ELF-1 (cell line): Measurements from ENCODE around the gene JSRP1.
A peak's percentile ranks its signal among the peaks of the same experiment; 100 is the strongest.

Experiments
- DNase-seq: peaks from one replicate; pipeline ENCODE4 v3.0.0-alpha.2; 2016; ENCODE audit warnings: low read depth, low spot score

Gene JSRP1, protein sequence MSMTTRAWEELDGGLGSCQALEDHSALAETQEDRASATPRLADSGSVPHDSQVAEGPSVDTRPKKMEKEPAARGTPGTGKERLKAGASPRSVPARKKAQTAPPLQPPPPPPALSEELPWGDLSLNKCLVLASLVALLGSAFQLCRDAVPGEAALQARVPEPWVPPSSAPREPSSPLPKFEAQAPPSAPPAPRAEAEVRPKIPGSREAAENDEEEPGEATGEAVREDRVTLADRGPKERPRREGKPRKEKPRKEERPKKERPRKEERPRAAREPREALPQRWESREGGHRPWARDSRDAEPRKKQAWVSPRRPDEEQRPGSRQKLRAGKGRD

GRCh38 chr19:2255982-2256685 is at the start of gene JSRP1:
Gene JSRP1, minus strand, starts transcription at chr19:2256417. Its CDS starts 1,103 bp downstream, at chr19:2255314.
- DNase-seq, result no peak

- DNase-seq, result no peak
Measured at GRCh38 chr19:2305452-2306280, 49.4 kb upstream of the JSRP1 start.

DNA sequence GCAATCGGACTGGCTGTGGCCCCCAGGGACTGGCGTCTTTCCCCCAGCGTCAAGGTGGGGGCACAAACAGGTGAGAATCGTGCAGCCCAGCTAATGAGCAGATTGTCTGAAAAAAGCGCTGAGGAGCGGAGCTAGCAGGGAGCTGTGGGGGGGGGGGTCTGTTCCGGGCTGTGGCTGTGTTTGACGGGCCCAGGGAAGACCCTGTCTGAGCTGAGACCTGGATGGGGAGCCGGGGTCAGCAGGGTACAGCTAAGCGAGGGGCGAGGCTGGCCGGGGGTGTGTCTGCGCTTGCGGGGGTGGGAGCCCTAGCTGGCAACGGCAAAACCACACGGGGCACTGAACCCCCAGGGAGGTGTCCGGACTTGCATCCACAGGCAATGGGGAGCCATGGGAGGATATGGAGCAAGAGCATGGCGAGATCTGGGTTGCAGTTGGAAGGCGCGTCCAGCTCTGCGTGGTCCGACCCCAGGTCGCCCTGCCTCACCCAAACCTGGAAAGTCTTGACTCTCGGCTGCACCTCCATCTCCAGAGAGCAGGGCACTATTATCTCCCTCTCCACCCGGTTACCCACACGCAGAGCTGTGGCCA is 47.1 kb upstream of the JSRP1 start:
- DNase-seq, result no peak

DNA sequence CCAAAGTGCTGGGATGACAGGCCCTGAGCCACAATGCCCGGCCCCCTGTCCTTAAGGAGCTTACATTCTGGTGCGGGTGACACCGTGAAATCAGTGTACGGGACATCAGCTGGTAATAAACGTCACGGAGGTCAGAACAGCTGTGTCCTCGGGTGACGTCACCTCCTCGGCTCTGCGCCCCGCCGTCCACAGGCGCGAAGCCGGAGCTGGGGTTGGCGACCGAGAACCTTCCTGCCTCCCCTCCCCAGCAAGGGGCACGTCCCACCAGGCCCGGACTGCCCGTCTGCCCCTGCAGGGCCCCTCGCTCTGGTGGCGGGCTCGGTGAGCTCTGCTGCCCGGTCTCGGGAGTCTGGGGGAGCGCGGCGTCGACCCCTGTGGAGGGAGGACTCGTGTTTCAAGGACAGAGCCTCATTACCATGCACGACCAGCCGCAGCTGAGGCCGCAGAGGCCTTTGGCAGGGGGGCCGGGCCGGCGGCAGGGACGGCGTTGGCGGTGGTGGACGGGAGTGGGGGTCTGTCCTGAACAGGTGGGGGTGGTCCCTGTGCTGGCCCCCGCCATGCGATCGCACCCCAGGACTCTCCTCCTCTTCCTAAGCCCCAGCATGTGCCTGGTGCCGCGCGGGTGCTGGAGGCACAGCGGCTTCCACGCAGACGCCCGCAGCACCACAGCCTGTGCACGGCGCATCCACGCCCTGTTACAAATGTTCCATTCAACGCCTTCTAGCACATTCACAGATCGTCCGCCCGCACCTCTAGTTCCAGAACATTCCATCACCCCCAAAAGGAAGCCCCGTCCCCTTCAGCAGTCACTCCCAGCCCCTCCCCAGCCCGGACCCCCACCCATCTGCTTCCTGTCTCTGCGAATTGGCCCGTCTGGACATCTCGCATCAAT is 46.3 kb upstream of the JSRP1 start:
- DNase-seq, result peak; percentile 55

DNA sequence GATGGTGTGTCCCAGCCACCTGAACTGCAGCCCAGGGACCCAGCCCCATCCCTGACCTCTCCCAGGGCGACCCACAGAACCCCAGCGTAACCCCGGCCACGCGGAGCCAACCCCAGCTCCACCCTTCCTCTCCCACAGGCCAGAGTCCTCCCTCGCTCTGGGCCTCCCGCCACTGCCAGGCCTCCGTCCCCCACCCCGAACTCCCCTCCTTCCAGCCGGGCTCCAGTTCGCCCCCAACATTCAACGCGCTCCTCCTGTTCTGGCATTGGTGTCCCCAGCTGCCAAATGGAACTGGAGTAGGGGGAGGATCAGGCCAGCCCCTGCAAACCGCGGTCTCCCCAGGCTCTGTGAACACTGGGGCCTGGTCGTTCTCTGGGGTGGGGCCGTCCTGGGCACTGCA is 44.3 kb upstream of the JSRP1 start:
- no peak for DNase-seq

- no peak for DNase-seq
Measured at GRCh38 chr19:2296141-2296540, 39.9 kb upstream of the JSRP1 start.

DNA sequence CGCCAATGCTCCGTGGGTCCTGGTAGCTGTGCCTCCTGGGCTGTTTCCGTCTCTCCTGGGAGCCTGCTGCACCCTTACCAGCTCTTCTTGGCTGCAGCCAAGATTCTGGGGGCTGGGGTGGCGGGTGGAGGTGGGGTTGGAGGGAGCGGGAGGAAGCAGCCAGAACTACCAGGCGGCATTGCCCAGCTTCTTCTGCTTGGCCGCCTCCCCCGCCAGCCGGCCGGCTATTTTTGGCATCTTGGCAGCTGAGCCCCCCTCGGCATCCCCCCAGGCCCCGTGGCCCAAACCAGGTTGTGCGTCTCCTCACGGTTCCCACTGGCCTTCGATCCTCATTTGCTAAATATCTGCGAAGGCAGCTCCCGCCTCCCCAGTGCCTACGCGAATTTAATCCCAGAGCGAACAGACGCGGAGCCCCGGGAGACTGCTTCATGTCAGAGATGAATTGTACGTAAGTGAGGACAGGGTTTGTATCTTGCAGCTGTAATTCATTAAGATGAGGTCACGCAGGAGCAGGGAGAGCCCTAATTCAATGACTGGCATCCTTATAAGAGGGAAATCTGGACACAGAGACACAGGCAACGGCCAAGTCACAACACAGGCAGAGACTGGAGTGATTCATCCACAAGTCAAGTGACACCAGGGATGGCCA is 38.6 kb upstream of the JSRP1 start:
- no peak for DNase-seq

DNA sequence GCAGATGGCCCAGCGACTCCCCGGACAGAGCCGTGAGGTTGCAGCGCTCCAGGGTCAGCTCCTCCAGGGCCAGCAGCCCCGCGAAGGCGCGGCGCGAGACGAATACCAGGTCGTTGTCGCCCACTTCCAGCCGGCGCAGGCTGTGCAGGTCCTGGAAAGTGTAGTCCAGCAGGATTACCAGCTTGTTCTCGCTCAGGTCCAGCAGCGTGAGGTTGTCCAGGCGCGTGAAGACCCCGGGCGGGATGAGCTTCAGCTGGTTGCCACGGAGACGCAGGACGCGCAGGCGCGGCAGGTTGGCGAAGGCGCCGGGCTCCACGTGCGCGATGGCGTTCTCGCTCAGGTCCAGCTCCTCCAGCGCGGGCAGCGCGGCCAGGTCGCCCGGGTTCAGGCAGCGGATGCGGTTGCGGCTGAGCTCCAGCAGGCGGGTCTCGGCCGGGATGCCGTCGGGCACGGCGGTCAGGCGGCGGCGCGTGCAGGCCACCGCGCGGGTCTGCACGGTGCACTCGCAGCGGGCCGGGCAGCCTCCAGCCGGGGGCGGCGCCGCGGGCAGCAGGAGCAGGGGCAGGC is 35.1 kb upstream of the JSRP1 start:
- DNase-seq, result peak; percentile 79

GRCh38 chr19:2290441-2291184 is 34.4 kb upstream of the JSRP1 start:
- peak; percentile 66 for DNase-seq

- no peak for DNase-seq
Measured at GRCh38 chr19:2289714-2290435, 33.7 kb upstream of the JSRP1 start.

DNA sequence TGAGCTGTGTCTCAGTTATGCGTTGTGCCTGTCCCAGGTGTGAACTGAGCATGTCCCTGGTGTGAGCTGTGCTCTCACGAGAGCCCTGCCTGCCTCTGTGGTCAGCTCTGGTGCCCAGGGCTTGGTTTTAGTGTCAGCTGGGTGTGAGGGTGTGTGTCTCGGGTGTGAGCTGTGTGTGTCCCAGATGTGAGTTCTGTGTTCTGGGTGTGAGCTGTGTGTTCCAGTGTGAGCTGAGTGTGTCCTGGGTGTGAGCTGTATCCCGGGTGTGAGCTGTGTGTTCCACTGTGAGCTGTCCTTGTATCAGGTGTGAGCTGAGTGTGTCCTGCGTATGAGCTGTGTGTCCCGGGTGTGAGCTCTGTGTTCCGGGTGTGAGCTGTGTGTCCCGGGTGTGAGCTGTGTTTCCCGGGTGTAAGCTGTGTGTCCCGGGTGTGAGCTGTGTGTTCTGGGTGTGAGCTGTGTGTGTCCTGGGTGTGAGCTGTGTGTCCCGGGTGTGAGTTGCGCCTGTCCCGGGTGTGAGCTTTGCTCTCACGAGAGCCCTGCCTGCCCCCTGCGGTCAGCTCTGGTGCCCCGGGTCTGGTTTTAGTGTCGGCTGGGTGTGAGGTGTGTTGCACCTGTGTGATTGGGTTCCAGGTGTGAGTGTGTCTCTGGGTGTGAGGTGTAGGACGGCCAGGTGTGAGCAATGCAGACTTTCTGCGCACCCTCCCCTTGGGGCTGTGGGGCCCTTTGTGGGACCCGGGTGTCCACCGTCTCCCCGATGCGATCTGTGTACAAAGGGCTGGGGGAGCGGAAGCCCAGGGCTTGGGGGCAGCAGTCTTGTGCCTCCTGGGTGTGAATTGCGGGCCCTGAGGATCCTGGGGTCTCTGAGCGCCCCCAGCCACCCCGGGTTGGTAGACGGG is 32.8 kb upstream of the JSRP1 start:
- no peak for DNase-seq

DNA sequence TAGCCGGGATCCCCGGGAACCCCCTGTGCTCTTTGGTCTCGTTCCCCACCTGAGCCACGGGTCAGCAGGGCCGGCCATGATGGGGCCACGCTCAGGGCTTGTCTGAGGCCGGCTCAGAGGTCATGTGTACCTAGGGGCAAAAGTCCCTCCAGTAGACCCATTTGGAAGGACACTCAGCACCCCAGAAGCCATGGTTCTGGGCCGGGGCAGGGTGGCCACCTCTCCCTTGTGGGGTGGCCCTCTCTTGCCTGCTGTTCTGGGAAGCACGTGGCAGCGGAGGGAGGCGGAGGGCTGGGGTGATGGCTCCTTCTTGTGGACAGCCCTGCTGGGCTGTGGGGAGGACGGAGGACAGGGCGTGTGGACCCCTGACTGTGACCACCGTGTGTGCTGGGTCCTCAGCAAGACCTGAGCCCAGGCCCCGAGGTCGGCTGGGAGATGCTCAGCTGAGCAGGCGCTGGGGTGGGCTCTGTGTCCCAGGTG is 32.2 kb upstream of the JSRP1 start:
- no peak for DNase-seq

- no peak for DNase-seq
Measured at GRCh38 chr19:2287585-2288337, 31.5 kb upstream of the JSRP1 start.

- DNase-seq, result no peak
Measured at GRCh38 chr19:2286402-2287140, 30.4 kb upstream of the JSRP1 start.

- DNase-seq, result no peak
Measured at GRCh38 chr19:2283835-2284507, 27.8 kb upstream of the JSRP1 start.

GRCh38 chr19:2282862-2283237 is 26.6 kb upstream of the JSRP1 start:
- no peak for DNase-seq
